Prostate gland (tissue), 2 donors: ENCODE data around the gene PRICKLE3.

ENCODE experiments used
- POLR2A ChIP-seq: fragments of 450-650 bp; IDR thresholded peaks from one replicate; pipeline ENCODE4 v1.6.1; 2016; ENCODE audit warnings: antibody characterized with exemption, mild to moderate bottlenecking
- TF ChIP-seq, protein P1 (sequence below), 4 experiments: fragments of 200-600 bp in 2 of 4; fragments of 450-650 bp in 2 of 4; sonication (generic) in 2 of 4; IDR thresholded peaks; 1 replicate in 3 of 4; 2 replicates in 1 of 4; pipeline ENCODE4 v1.5.1; 2016 to 2019; ENCODE audit warnings: antibody characterized with exemption in 4 of 4, mild to moderate bottlenecking in 2 of 4, moderate library complexity in 2 of 4

DNA sequence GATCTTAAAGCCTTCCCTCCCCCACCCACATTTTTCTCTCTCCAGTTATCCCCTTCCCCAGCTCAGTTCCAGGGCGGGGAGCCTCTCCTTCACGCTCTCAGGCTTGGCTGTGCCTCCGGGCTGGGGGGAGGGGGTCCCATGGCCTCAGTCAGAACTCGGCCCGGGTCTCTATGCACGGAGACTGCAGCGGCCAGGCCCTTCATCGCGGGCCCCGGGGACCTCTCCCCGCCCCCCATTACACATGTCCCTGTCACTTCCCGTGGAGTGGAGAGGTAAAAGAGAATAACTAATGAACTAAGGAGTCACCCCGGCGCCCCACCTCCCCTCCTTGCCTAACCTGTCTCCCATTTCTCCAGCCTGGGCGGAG, 838 bp upstream of the PRICKLE3 start:
- TF ChIP-seq, protein P1, sequence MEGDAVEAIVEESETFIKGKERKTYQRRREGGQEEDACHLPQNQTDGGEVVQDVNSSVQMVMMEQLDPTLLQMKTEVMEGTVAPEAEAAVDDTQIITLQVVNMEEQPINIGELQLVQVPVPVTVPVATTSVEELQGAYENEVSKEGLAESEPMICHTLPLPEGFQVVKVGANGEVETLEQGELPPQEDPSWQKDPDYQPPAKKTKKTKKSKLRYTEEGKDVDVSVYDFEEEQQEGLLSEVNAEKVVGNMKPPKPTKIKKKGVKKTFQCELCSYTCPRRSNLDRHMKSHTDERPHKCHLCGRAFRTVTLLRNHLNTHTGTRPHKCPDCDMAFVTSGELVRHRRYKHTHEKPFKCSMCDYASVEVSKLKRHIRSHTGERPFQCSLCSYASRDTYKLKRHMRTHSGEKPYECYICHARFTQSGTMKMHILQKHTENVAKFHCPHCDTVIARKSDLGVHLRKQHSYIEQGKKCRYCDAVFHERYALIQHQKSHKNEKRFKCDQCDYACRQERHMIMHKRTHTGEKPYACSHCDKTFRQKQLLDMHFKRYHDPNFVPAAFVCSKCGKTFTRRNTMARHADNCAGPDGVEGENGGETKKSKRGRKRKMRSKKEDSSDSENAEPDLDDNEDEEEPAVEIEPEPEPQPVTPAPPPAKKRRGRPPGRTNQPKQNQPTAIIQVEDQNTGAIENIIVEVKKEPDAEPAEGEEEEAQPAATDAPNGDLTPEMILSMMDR (IDR thresholded peaks at IDR 0.05): no peak
- no peak for TF ChIP-seq POLR2A
